Type B pancreatic cell (in vitro differentiated cells): Measurements from ENCODE around the gene CEP68. TPM values are rescaled to one million over a fixed set of nuclear protein-coding genes. Genes with fewer than 3 reads are reported as not detected.

Experiments
- DNase-seq: peaks from one replicate; pipeline ENCODE4 v3.0.0; 2021; ENCODE audit warnings: mixed read lengths; ENCODE audit not compliant: unreplicated experiment; ENCODE audit errors: extremely low spot score
- H3K27ac Mint-ChIP-seq: 2 replicates; pipeline ENCODE4 v1.8.0; 2021; ENCODE audit warnings: mild to moderate bottlenecking, mixed read lengths
- H3K27me3 Mint-ChIP-seq: 2 replicates; pipeline ENCODE4 v1.8.0; 2021; ENCODE audit warnings: mixed read lengths
- H3K36me3 Mint-ChIP-seq: 2 replicates; pipeline ENCODE4 v1.8.0; 2021; ENCODE audit warnings: mixed read lengths
- H3K4me1 Mint-ChIP-seq: one replicate; pipeline ENCODE4 v1.8.0; 2021; ENCODE audit warnings: mixed read lengths; ENCODE audit not compliant: unreplicated experiment
- H3K4me3 Mint-ChIP-seq: 2 replicates; pipeline ENCODE4 v1.8.0; 2021; ENCODE audit warnings: mild to moderate bottlenecking, mixed read lengths
- H3K9me3 Mint-ChIP-seq: 2 replicates; pipeline ENCODE4 v1.8.0; 2021; ENCODE audit warnings: mixed read lengths
- long read RNA-seq: library from polyadenylated mRNA; unstranded; transcript quantifications from one replicate; pipeline ENCODE4 v2.0.0, GENCODE V29; 2020
- total RNA-seq: library from RNA; stranded (reverse); gene quantifications from 2 replicates; pipeline ENCODE4 v1.2.1, GENCODE V29; 2021; ENCODE audit warnings: low replicate concordance
- TF ChIP-seq, protein P1 (sequence below): fragments of 200-600 bp; sonication (generic); conservative IDR thresholded peaks from 2 replicates; pipeline ENCODE4 v1.5.0; 2021; ENCODE audit warnings: antibody characterized with exemption, mild to moderate bottlenecking

The CEP68 gene
- 8.3 and 21.5 TPM in 2 replicates for total RNA-seq
- long read RNA-seq, full-length matches to known transcripts = 7 of 15 reads
- long read RNA-seq, partial matches to known transcripts = 5 of 15 reads
- long read RNA-seq, other reads (novel, unspliced or antisense) = 3 of 15 reads

- TF ChIP-seq, protein P1, sequence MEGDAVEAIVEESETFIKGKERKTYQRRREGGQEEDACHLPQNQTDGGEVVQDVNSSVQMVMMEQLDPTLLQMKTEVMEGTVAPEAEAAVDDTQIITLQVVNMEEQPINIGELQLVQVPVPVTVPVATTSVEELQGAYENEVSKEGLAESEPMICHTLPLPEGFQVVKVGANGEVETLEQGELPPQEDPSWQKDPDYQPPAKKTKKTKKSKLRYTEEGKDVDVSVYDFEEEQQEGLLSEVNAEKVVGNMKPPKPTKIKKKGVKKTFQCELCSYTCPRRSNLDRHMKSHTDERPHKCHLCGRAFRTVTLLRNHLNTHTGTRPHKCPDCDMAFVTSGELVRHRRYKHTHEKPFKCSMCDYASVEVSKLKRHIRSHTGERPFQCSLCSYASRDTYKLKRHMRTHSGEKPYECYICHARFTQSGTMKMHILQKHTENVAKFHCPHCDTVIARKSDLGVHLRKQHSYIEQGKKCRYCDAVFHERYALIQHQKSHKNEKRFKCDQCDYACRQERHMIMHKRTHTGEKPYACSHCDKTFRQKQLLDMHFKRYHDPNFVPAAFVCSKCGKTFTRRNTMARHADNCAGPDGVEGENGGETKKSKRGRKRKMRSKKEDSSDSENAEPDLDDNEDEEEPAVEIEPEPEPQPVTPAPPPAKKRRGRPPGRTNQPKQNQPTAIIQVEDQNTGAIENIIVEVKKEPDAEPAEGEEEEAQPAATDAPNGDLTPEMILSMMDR = peak; percentile 40
- Mint-ChIP-seq H3K9me3 (no peaks in the 10 kb centered on the region), H3K36me3 (no peaks in the 10 kb centered on the region), H3K4me3 (peak within 1 kb of the TSS; percentile 98), H3K4me1 (peaks cover 23% of the 10 kb centered on the region), H3K27me3 (no peaks in the 10 kb centered on the region), H3K27ac (peak within 1 kb of the TSS; percentile 92)
- peak; percentile 98 for DNase-seq
These were observed at the start of gene CEP68 for GRCh38 chr2:65056215-65057053. TSS of gene CEP68 (plus strand) at chr2:65056416. CDS start at chr2:65069445, 13,029 bp downstream.

- Mint-ChIP-seq H3K9me3 (no peaks in the 10 kb centered on the region), H3K27me3 (no peaks in the 10 kb centered on the region), H3K36me3 (peaks cover 24% of the 10 kb centered on the region), H3K4me1 (no peaks in the 10 kb centered on the region), H3K27ac (no peak overlapping the region), H3K4me3 (no peak overlapping the region)
- no peak for DNase-seq
- TF ChIP-seq, protein P1 = no peak
These were observed 42.4 kb upstream of the CEP68 start for GRCh38 chr2:65013776-65014175.

DNA sequence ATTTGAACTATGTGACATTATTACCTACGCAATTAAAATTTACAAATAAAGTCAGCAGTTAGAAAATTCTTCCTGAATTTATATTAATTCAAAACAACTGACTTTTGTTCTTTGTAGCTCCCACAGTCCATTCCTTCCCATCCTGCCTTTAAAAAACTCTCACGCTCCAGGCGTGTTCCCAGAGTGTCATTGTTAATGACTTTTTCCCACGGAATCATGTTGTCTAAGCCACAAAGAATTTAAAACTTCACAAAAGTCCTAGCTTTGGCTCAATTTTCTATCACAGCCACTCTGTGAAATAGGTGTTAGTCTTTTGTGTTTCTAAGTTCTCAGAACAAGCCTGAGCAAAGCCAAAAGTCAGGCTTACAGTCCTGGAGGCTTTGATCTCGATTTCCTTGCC is 40.5 kb upstream of the CEP68 start:
- Mint-ChIP-seq H3K27ac (no peak overlapping the region), H3K4me1 (no peaks in the 10 kb centered on the region), H3K27me3 (no peaks in the 10 kb centered on the region), H3K36me3 (peaks cover 24% of the 10 kb centered on the region), H3K4me3 (no peak overlapping the region), H3K9me3 (no peaks in the 10 kb centered on the region)
- TF ChIP-seq, protein P1 = no peak
- DNase-seq = no peak

DNA sequence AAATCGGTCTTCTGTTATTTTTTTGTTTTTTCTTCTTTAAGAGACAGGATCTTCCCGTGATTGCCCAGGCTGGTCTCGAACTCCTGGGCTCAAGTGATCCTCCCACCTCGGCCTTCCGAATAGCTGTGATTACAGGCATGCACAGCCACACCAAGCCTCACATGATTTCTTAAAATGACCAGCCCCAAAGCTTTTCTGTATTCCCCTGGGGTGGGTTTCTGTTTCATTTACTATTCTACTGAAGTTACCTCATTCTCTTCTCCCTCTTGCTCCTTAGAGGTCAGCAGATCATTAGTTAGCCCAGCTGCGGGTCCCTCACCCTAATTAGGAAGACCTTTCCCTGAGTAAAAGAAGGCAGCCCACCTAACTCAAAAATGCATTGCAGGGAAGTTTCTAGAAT is 39.4 kb upstream of the CEP68 start:
- no peaks in the 10 kb centered on the region for H3K27me3 Mint-ChIP-seq
- DNase-seq = no peak
- no peak overlapping the region for H3K4me3 Mint-ChIP-seq
- peaks cover 4% of the 10 kb centered on the region for H3K4me1 Mint-ChIP-seq
- H3K9me3 Mint-ChIP-seq = no peaks in the 10 kb centered on the region
- no peak overlapping the region for H3K27ac Mint-ChIP-seq
- H3K36me3 Mint-ChIP-seq = peaks cover 24% of the 10 kb centered on the region
- TF ChIP-seq, protein P1 = no peak

DNA sequence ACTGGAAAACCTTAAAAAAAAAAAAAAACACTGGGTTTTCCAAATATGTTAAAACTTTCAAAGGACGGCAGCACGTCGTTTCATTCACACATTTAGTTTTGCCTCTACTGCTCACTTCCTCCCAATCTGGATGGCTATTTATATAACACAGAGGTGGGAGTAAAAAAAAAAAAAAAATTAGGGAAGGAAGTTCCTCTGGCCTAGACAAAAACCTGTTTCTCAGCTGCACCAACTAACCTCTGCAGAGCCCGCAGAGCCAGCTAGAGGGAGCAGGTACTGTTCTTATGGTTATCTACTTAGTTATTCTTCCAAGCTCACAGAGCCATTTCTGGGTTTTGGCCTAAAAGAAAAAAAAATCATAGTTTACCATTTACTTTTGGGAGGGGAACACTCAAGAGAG is 38.9 kb upstream of the CEP68 start:
- H3K27ac Mint-ChIP-seq = no peak overlapping the region
- H3K27me3 Mint-ChIP-seq = no peaks in the 10 kb centered on the region
- peaks cover 8% of the 10 kb centered on the region for H3K4me1 Mint-ChIP-seq
- DNase-seq = no peak
- no peak overlapping the region for H3K4me3 Mint-ChIP-seq
- peaks cover 24% of the 10 kb centered on the region for H3K36me3 Mint-ChIP-seq
- TF ChIP-seq, protein P1 = peak; percentile 30
- H3K9me3 Mint-ChIP-seq = no peaks in the 10 kb centered on the region
